TTC549 (cell line): ENCODE results near the gene BATF2.
A peak's percentile ranks its signal among the peaks of the same experiment; 100 is the strongest.
"Not testable (repeated sequence)": the region's sequence is repeated elsewhere in the genome, so short reads cannot be mapped to it uniquely, and the experiment has no call there.

Source experiments
- FAIRE-seq: peaks from 2 replicates; lab custom pipeline; 2012; peaks lifted over from hg19 to GRCh38; lab: Jason Lieb, UNC

BATF2 gene

GRCh38 chr11:64996710-64997380 is at the start of gene BATF2:
BATF2 (minus strand) TSS chr11:64996971; CDS start chr11:64996914, 57 bp downstream.
- FAIRE-seq, result no peak

GRCh38 chr11:65045728-65046127 is 49.0 kb upstream of the BATF2 start:
- FAIRE-seq, result no peak

- no peak for FAIRE-seq
Observed at GRCh38 chr11:65045061-65045460, 48.3 kb upstream of the BATF2 start.

GRCh38 chr11:65043881-65044501 is 47.2 kb upstream of the BATF2 start:
- no peak for FAIRE-seq

- FAIRE-seq, result no peak
Observed at GRCh38 chr11:65042891-65043290, 46.1 kb upstream of the BATF2 start.

GRCh38 chr11:65040847-65041622 is 44.3 kb upstream of the BATF2 start, which contains the start of gene SAC3D1:
SAC3D1 (plus strand) TSS chr11:65041210; CDS start chr11:65041293, 83 bp downstream.
- peak; percentile 94 for FAIRE-seq

- FAIRE-seq, result no peak
Observed at GRCh38 chr11:65040520-65040846, 43.7 kb upstream of the BATF2 start.

- FAIRE-seq, result no peak
Observed at GRCh38 chr11:65036931-65037330, 40.2 kb upstream of the BATF2 start.

- no peak for FAIRE-seq
Observed at GRCh38 chr11:65035579-65035978, 38.8 kb upstream of the BATF2 start.

- FAIRE-seq, result no peak
Observed at GRCh38 chr11:65034423-65034822, 37.7 kb upstream of the BATF2 start.

GRCh38 chr11:65032216-65032615 is 35.4 kb upstream of the BATF2 start:
- FAIRE-seq, result no peak

GRCh38 chr11:65027213-65028067 is 30.7 kb upstream of the BATF2 start, which contains the start of gene SNX15:
SNX15 (plus strand) TSS chr11:65027439; CDS start chr11:65027538, 99 bp downstream.
- FAIRE-seq, result no peak

- no peak for FAIRE-seq
Observed at GRCh38 chr11:65026810-65027209, 30.0 kb upstream of the BATF2 start.

GRCh38 chr11:65023502-65023901 is 26.7 kb upstream of the BATF2 start:
- not testable (repeated sequence) for FAIRE-seq

GRCh38 chr11:65021509-65021908 is 24.7 kb upstream of the BATF2 start:
- FAIRE-seq, result no peak

GRCh38 chr11:65021003-65021402 is 24.2 kb upstream of the BATF2 start:
- no peak for FAIRE-seq

- no peak for FAIRE-seq
Observed at GRCh38 chr11:65019824-65020223, 23.1 kb upstream of the BATF2 start.

GRCh38 chr11:65017937-65018336 is 21.2 kb upstream of the BATF2 start:
- no peak for FAIRE-seq

GRCh38 chr11:65016705-65017104 is 19.9 kb upstream of the BATF2 start:
- no peak for FAIRE-seq

- FAIRE-seq, result no peak
Observed at GRCh38 chr11:65014726-65015227, 18.0 kb upstream of the BATF2 start.

- FAIRE-seq, result no peak
Observed at GRCh38 chr11:65013888-65014725, 17.3 kb upstream of the BATF2 start, which contains the start of gene ARL2. ARL2 (plus strand) TSS chr11:65014160; CDS start chr11:65014208, 48 bp downstream.
